SH-SY5Y (cell line): ENCODE results near the gene RPL6.

Experiments used
- GATA2 ChIP-seq: IDR thresholded peaks from 2 replicates; pipeline ENCODE4 v1.6.1; 2011; ENCODE audit warnings: mild to moderate bottlenecking, low read depth, low read length
- GATA3 ChIP-seq: IDR thresholded peaks from 2 replicates; pipeline ENCODE4 v1.6.1; 2011; ENCODE audit warnings: low read depth, mild to moderate bottlenecking, low read length, moderate library complexity

GRCh38 chr12:112381406-112381882 is 28.0 kb downstream of the RPL6 start:
- TF ChIP-seq GATA2 (no peak), GATA3 (no peak)
